SK-N-SH treated with all-trans-retinoic acid at 6 μM for 48 hours (cell line): ENCODE results near the gene CNTROB.

ENCODE experiments used
- ATAC-seq: fragments of 200-7000 bp; cut with Tn5 transposase; 3 replicates; pipeline ENCODE4 v1.9.1; 2020; ENCODE audit warnings: mild to moderate bottlenecking, moderate library complexity
- ARNTL ChIP-seq: fragments of 450-650 bp; formaldehyde crosslinking; IDR thresholded peaks from 2 replicates; pipeline ENCODE4 v1.5.0; 2020; ENCODE audit warnings: low read depth, mild to moderate bottlenecking, moderate library complexity, borderline replicate concordance
- BACH2 ChIP-seq: fragments of 250-450 bp; sonication (Bioruptor Pico); IDR thresholded peaks from 2 replicates; pipeline ENCODE4 v1.9.0; 2021; ENCODE audit warnings: mild to moderate bottlenecking, borderline replicate concordance
- CSDC2 ChIP-seq: fragments of 250-450 bp; sonication (Bioruptor Pico); IDR thresholded peaks from 2 replicates; pipeline ENCODE4 v1.5.0; 2020; ENCODE audit warnings: mild to moderate bottlenecking, moderate library complexity
- ESRRG ChIP-seq: fragments of 250-450 bp; sonication (Bioruptor Pico); IDR thresholded peaks from 2 replicates; pipeline ENCODE4 v1.6.1; 2021; ENCODE audit warnings: mild to moderate bottlenecking
- GLIS3 ChIP-seq: fragments of 250-450 bp; sonication (Bioruptor Pico); IDR thresholded peaks from 2 replicates; pipeline ENCODE4 v1.5.0; 2020; ENCODE audit warnings: mild to moderate bottlenecking, moderate library complexity
- ISL1 ChIP-seq: fragments of 250-450 bp; sonication (Bioruptor Pico); IDR thresholded peaks from 2 replicates; pipeline ENCODE4 v2.1.2; 2022; ENCODE audit warnings: mild to moderate bottlenecking, moderate library complexity
- PPARA ChIP-seq: fragments of 250-450 bp; sonication (Bioruptor Pico); IDR thresholded peaks from 2 replicates; pipeline ENCODE4 v1.5.0; 2020; ENCODE audit warnings: mild to moderate bottlenecking, borderline replicate concordance
- SNAI2 ChIP-seq: fragments of 250-450 bp; sonication (Bioruptor Pico); IDR thresholded peaks from 2 replicates; pipeline ENCODE4 v1.5.0; 2020; ENCODE audit warnings: mild to moderate bottlenecking, moderate library complexity
- TCF4 ChIP-seq: fragments of 250-450 bp; sonication (Bioruptor Pico); IDR thresholded peaks from 2 replicates; pipeline ENCODE4 v1.8.0; 2021; ENCODE audit warnings: mild to moderate bottlenecking, moderate library complexity, borderline replicate concordance
- TOX ChIP-seq: fragments of 250-450 bp; sonication (Bioruptor Pico); IDR thresholded peaks from 2 replicates; pipeline ENCODE4 v1.8.0; 2021; ENCODE audit warnings: mild to moderate bottlenecking, moderate library complexity, borderline replicate concordance
- ZFP3 ChIP-seq: fragments of 250-450 bp; sonication (Bioruptor Pico); IDR thresholded peaks from 2 replicates; pipeline ENCODE4 v1.5.0; 2020; ENCODE audit warnings: mild to moderate bottlenecking, moderate library complexity
- ZFP30 ChIP-seq: fragments of 450-650 bp; formaldehyde crosslinking; IDR thresholded peaks from 2 replicates; pipeline ENCODE4 v1.5.0; 2022; ENCODE audit warnings: mild to moderate bottlenecking, moderate library complexity
- ZNF70 ChIP-seq: fragments of 450-650 bp; formaldehyde crosslinking; IDR thresholded peaks from 2 replicates; pipeline ENCODE4 v1.5.0; 2020; ENCODE audit warnings: mild to moderate bottlenecking, moderate library complexity
- ZNF8 ChIP-seq: fragments of 450-650 bp; formaldehyde crosslinking; IDR thresholded peaks from 2 replicates; pipeline ENCODE4 v1.5.0; 2020; ENCODE audit warnings: mild to moderate bottlenecking, moderate library complexity
- TF ChIP-seq, protein P1 (sequence below): fragments of 250-450 bp; sonication (Bioruptor Pico); IDR thresholded peaks from 2 replicates; pipeline ENCODE4 v1.8.0; 2020; ENCODE audit warnings: mild to moderate bottlenecking, moderate library complexity, borderline replicate concordance
- TF ChIP-seq, protein P2 (sequence below): fragments of 250-450 bp; sonication (Bioruptor Pico); IDR thresholded peaks from 2 replicates; pipeline ENCODE4 v1.5.1; 2020; ENCODE audit warnings: low read depth, mild to moderate bottlenecking, moderate library complexity
- TF ChIP-seq, protein P3 (sequence below): fragments of 250-450 bp; sonication (Bioruptor Pico); IDR thresholded peaks from 2 replicates; pipeline ENCODE4 v1.5.1; 2021; ENCODE audit warnings: mild to moderate bottlenecking, moderate library complexity
- TF ChIP-seq, protein P4 (sequence below): fragments of 250-450 bp; sonication (Bioruptor Pico); IDR thresholded peaks from 2 replicates; pipeline ENCODE4 v1.5.0; 2020; ENCODE audit warnings: mild to moderate bottlenecking, moderate library complexity
- TF ChIP-seq, protein P5 (sequence below): fragments of 250-450 bp; sonication (Bioruptor Pico); IDR thresholded peaks from 2 replicates; pipeline ENCODE4 v1.8.0; 2021; ENCODE audit warnings: low read depth, mild to moderate bottlenecking, moderate library complexity, borderline replicate concordance

CNTROB gene

DNA sequence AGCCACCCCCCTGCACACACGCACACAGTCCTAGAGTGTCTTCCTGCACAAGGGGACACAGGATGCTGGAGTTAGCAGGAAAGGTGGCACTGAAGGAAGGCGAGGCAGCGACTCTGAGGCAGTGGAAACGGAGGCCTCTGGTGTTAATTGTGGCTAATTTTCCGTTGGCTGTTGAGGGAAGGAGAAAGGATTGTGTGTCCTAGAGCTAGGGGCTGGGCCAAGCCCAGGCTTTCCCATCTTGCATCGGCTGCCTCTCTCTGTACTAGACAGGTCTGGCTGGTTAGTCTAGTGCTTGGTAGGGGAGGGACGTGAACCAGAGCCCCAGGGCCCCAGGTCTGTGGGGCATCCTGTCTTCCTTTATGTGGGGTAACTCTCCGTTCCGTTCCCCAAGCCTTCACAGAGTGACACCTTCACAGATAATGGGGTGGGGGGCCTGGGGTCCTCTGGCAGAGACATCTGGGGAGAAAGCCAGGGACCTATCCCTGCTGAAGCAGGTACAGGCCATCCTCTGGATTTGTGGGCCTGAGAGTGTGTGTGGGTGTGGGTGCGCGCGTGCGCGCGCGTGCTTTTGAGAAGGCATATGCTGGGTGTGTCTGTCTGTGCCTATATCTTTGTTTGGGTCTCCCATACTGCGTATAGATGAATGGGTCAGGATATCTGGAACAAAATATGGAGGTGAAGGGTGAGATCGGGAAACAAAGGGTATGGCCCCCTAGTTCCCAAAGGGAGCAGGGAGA is 43.7 kb upstream of the CNTROB start, which contains the start of gene CHD3:
CHD3 (plus strand) TSS at position 606 of the 737 bp plus-strand sequence. CDS start 212 bp downstream, outside the sequence.
- ATAC-seq, result peak; percentile 31
- TF ChIP-seq, protein P1, sequence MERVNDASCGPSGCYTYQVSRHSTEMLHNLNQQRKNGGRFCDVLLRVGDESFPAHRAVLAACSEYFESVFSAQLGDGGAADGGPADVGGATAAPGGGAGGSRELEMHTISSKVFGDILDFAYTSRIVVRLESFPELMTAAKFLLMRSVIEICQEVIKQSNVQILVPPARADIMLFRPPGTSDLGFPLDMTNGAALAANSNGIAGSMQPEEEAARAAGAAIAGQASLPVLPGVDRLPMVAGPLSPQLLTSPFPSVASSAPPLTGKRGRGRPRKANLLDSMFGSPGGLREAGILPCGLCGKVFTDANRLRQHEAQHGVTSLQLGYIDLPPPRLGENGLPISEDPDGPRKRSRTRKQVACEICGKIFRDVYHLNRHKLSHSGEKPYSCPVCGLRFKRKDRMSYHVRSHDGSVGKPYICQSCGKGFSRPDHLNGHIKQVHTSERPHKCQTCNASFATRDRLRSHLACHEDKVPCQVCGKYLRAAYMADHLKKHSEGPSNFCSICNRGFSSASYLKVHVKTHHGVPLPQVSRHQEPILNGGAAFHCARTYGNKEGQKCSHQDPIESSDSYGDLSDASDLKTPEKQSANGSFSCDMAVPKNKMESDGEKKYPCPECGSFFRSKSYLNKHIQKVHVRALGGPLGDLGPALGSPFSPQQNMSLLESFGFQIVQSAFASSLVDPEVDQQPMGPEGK (CRISPR knock-in tag), result no peak
- TF ChIP-seq, protein P2, sequence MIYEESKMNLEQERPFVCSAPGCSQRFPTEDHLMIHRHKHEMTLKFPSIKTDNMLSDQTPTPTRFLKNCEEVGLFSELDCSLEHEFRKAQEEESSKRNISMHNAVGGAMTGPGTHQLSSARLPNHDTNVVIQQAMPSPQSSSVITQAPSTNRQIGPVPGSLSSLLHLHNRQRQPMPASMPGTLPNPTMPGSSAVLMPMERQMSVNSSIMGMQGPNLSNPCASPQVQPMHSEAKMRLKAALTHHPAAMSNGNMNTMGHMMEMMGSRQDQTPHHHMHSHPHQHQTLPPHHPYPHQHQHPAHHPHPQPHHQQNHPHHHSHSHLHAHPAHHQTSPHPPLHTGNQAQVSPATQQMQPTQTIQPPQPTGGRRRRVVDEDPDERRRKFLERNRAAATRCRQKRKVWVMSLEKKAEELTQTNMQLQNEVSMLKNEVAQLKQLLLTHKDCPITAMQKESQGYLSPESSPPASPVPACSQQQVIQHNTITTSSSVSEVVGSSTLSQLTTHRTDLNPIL, result no peak
- no peak for TF ChIP-seq CSDC2 (CRISPR knock-in tag)
- TF ChIP-seq, protein P3, sequence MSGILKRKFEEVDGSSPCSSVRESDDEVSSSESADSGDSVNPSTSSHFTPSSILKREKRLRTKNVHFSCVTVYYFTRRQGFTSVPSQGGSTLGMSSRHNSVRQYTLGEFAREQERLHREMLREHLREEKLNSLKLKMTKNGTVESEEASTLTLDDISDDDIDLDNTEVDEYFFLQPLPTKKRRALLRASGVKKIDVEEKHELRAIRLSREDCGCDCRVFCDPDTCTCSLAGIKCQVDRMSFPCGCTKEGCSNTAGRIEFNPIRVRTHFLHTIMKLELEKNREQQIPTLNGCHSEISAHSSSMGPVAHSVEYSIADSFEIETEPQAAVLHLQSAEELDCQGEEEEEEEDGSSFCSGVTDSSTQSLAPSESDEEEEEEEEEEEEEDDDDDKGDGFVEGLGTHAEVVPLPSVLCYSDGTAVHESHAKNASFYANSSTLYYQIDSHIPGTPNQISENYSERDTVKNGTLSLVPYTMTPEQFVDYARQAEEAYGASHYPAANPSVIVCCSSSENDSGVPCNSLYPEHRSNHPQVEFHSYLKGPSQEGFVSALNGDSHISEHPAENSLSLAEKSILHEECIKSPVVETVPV, result no peak
- TF ChIP-seq ESRRG (CRISPR knock-in tag), result no peak
- TF ChIP-seq, protein P4, sequence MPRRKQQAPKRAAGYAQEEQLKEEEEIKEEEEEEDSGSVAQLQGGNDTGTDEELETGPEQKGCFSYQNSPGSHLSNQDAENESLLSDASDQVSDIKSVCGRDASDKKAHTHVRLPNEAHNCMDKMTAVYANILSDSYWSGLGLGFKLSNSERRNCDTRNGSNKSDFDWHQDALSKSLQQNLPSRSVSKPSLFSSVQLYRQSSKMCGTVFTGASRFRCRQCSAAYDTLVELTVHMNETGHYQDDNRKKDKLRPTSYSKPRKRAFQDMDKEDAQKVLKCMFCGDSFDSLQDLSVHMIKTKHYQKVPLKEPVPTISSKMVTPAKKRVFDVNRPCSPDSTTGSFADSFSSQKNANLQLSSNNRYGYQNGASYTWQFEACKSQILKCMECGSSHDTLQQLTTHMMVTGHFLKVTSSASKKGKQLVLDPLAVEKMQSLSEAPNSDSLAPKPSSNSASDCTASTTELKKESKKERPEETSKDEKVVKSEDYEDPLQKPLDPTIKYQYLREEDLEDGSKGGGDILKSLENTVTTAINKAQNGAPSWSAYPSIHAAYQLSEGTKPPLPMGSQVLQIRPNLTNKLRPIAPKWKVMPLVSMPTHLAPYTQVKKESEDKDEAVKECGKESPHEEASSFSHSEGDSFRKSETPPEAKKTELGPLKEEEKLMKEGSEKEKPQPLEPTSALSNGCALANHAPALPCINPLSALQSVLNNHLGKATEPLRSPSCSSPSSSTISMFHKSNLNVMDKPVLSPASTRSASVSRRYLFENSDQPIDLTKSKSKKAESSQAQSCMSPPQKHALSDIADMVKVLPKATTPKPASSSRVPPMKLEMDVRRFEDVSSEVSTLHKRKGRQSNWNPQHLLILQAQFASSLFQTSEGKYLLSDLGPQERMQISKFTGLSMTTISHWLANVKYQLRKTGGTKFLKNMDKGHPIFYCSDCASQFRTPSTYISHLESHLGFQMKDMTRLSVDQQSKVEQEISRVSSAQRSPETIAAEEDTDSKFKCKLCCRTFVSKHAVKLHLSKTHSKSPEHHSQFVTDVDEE (CRISPR knock-in tag), result no peak
- TF ChIP-seq PPARA (CRISPR knock-in tag), result no peak
- TF ChIP-seq ARNTL, result no peak
- TF ChIP-seq TOX, result no peak
- TF ChIP-seq ZNF70 (CRISPR knock-in tag), result no peak
- TF ChIP-seq ZFP30 (CRISPR knock-in tag), result no peak
- no peak for TF ChIP-seq ISL1 (CRISPR knock-in tag)
- TF ChIP-seq BACH2, result no peak

DNA sequence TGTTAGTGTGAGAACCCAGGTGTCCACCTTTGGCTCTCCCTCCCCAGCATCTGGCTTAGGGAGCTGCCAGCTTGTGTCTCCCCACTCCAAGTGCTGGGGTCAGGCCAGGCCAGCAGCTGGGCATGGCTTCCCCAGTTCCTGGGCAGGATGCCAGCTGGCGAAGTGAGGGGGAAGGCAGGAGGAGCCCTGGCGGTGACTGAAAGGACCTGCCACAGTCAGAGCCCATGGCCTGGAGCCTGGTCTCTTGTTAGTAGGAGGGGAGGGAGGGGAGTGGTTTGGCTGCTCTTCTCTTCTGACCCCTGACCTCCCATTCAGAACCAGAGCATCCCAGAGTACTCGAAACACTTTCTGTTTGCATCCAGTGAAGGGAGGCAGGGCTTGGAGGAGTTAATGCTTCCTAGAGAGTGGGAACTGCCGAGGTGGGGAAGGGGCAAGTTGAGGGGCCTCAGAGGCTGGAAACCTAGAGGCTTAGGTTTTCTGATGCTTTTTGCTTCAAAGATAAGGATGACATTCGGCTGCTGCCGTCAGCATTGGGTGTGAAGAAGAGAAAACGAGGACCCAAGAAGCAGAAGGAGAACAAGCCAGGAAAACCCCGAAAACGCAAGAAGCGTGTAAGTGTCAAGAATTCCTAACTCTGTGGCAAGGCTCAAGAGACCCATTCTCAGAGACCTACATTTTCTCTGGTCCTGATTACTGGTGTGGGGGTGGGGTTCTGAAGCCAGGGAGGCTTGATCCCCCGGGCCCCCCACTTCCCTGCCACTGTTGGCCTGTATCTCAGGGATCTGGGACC is 42.6 kb upstream of the CNTROB start:
- peak; percentile 68 for ATAC-seq
- peak; percentile 76 for TF ChIP-seq TCF4 (CRISPR knock-in tag)
- TF ChIP-seq CSDC2 (CRISPR knock-in tag), result no peak
- peak; percentile 98 for TF ChIP-seq ZNF8 (CRISPR knock-in tag)

DNA sequence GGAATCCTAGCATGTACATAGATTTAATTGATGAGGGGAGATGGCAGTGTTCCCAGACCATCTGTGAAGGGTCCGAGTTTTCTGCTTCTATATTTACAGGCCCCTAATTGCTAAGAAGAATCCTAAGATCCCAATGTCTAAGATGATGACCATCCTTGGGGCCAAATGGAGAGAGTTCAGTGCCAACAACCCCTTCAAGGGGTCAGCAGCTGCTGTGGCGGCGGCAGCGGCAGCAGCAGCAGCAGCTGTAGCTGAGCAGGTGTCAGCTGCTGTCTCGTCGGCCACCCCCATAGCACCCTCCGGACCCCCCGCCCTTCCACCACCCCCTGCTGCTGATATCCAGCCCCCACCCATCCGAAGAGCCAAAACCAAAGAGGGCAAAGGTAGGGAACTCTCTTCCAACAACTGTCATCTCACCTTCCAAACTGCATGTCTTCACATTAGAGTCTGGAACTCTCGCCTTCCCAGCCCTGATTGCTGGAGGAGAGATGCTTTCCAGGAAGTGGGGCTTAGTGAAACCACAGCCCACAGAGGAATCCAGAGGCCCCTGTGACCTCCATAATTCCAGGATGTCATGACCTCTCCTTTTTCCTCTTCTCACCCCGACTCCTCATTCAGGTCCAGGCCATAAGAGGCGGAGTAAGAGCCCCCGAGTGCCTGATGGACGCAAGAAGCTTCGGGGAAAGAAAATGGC is 38.7 kb upstream of the CNTROB start:
- ATAC-seq, result no peak
- TF ChIP-seq CSDC2 (CRISPR knock-in tag), result no peak
- no peak for TF ChIP-seq ZNF8 (CRISPR knock-in tag)
- no peak for TF ChIP-seq ZNF70 (CRISPR knock-in tag)
- no peak for TF ChIP-seq GLIS3
- no peak for TF ChIP-seq PPARA (CRISPR knock-in tag)
- TF ChIP-seq ZFP3 (CRISPR knock-in tag), result no peak
- no peak for TF ChIP-seq SNAI2 (CRISPR knock-in tag)

DNA sequence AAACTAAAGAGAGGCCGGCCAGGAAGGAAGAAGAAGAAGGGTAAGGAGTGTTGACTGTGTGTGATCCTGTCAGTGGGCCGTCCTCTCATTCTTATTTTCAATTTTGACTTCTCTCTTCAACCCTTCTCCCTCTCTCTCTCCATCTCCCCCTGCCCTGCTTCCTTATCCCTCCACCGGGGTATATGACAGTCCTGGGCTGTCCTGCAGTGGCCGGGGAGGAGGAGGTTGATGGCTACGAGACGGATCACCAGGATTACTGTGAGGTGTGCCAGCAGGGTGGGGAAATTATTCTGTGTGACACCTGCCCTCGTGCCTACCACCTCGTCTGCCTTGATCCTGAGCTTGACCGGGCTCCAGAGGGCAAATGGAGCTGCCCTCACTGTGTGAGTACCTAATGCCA is 37.8 kb upstream of the CNTROB start:
- TF ChIP-seq BACH2 (no peak), ZFP30 (CRISPR knock-in tag) (no peak), SNAI2 (CRISPR knock-in tag) (no peak), ZFP3 (CRISPR knock-in tag) (no peak), ARNTL (no peak), ISL1 (CRISPR knock-in tag) (no peak), PPARA (CRISPR knock-in tag) (no peak), TOX (no peak)
- TF ChIP-seq, protein P5, sequence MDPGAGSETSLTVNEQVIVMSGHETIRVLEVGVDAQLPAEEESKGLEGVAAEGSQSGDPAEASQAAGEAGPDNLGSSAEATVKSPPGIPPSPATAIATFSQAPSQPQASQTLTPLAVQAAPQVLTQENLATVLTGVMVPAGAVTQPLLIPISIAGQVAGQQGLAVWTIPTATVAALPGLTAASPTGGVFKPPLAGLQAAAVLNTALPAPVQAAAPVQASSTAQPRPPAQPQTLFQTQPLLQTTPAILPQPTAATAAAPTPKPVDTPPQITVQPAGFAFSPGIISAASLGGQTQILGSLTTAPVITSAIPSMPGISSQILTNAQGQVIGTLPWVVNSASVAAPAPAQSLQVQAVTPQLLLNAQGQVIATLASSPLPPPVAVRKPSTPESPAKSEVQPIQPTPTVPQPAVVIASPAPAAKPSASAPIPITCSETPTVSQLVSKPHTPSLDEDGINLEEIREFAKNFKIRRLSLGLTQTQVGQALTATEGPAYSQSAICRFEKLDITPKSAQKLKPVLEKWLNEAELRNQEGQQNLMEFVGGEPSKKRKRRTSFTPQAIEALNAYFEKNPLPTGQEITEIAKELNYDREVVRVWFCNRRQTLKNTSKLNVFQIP (CRISPR knock-in tag), result no peak
- ATAC-seq, result no peak
